A673 (cell line): ENCODE measurements around the gene RNF186.

ENCODE experiments used
- EZH2 ChIP-seq: fragments of 200-600 bp; sonication (generic); IDR thresholded peaks from 2 replicates; pipeline ENCODE4 v1.6.1; 2017; ENCODE audit warnings: borderline replicate concordance, low read depth, mild to moderate bottlenecking, mixed read lengths, antibody characterized with exemption, low read length; ENCODE audit not compliant: poor library complexity, severe bottlenecking
- TF ChIP-seq, protein P1 (sequence below): fragments of 300-800, 200-600 bp; sonication (generic); conservative IDR thresholded peaks from 2 replicates; pipeline ENCODE4 v1.5.1; 2017; ENCODE audit warnings: low read depth, mild to moderate bottlenecking, antibody characterized with exemption, low read length, moderate library complexity, mixed read lengths

DNA sequence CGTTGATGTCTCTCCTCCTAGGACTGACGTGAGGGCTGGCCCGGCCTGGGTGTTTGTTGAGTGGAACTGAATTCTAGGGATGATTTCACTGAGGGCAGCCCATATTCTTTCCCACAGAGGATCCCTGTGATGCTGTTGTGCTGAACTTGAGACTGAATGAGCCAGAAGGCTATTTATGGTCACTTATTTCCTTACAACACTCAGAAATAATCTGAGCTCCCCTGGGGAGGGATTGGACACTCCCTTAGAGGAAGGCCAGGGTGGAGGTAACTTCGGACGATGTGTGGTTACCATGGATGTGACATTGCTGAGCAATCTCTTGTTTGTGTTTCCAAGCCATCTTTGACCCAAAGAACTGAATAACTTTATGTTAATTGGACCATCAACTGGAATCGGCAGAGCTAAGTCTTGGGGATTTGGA, 10.2 kb downstream of the RNF186 start:
- no peak for TF ChIP-seq EZH2
- TF ChIP-seq, protein P1, sequence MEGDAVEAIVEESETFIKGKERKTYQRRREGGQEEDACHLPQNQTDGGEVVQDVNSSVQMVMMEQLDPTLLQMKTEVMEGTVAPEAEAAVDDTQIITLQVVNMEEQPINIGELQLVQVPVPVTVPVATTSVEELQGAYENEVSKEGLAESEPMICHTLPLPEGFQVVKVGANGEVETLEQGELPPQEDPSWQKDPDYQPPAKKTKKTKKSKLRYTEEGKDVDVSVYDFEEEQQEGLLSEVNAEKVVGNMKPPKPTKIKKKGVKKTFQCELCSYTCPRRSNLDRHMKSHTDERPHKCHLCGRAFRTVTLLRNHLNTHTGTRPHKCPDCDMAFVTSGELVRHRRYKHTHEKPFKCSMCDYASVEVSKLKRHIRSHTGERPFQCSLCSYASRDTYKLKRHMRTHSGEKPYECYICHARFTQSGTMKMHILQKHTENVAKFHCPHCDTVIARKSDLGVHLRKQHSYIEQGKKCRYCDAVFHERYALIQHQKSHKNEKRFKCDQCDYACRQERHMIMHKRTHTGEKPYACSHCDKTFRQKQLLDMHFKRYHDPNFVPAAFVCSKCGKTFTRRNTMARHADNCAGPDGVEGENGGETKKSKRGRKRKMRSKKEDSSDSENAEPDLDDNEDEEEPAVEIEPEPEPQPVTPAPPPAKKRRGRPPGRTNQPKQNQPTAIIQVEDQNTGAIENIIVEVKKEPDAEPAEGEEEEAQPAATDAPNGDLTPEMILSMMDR: no peak
